Measurements from ENCODE around the gene EIF3F. TPM values are rescaled to one million over a fixed set of nuclear protein-coding genes. Genes with fewer than 3 reads are reported as not detected.
"Not testable (repeated sequence)": the region's sequence is repeated elsewhere in the genome, so short reads cannot be mapped to it uniquely, and the experiment has no call there.

EIF3F gene
- total and polyA plus RNA-seq, 2 experiments from 2014 or later = 193 to 359 TPM

GRCh38 chr11:7981619-7982157 is 5.4 kb upstream of the EIF3F start:
- Histone ChIP-seq H3K9me2 (ENCODE audit: insufficient read depth) (no peaks in the 10 kb centered on the region), H3K27ac (no peak overlapping the region), H3K4me2 (ENCODE audit: unreplicated experiment) (no peak overlapping the region), H3K4me1 (ENCODE audit: insufficient read depth) (peaks cover 34% of the 10 kb centered on the region), H3F3A (ENCODE audit: insufficient read depth) (peaks cover 15% of the 10 kb centered on the region), H4K20me1 (ENCODE audit: insufficient read depth) (no peaks in the 10 kb centered on the region), H3K27me3 (replicated peaks; ENCODE audit: insufficient read depth) (no peaks in the 10 kb centered on the region), H2AFZ (peak overlapping the region; percentile 34), H3K79me2 (ENCODE audit: insufficient read depth) (0 out of 2 replicates have a peak, but pooled peaks cover 7% of the 10 kb centered on the region), H3K4me3 (no peak overlapping the region), H3K36me3 (ENCODE audit: low read depth) (no peaks in the 10 kb centered on the region), H3K9ac (no peak overlapping the region), H3K9me3 (ENCODE audit: low read depth) (no peaks in the 10 kb centered on the region)
- WGBS, 2 experiments (ENCODE audit: low coverage in 1 of 2, low lambda C conversion rate in 2 of 2, missing lambda C conversion rate in 2 of 2) = 88 to 95% methylated on average over 1 of the region's 1 CpG
- in situ Hi-C loops (cut with MboI) = no loop called here
- no peak for DNase-seq
- TF ChIP-seq EZH2 (IDR thresholded peaks at IDR 0.05; ENCODE audit: insufficient read depth, poor library complexity, severe bottlenecking) = no peak
- no peak for TF ChIP-seq EZH2phosphoT487 (IDR thresholded peaks at IDR 0.05; ENCODE audit: insufficient read depth, low read depth)

DNA sequence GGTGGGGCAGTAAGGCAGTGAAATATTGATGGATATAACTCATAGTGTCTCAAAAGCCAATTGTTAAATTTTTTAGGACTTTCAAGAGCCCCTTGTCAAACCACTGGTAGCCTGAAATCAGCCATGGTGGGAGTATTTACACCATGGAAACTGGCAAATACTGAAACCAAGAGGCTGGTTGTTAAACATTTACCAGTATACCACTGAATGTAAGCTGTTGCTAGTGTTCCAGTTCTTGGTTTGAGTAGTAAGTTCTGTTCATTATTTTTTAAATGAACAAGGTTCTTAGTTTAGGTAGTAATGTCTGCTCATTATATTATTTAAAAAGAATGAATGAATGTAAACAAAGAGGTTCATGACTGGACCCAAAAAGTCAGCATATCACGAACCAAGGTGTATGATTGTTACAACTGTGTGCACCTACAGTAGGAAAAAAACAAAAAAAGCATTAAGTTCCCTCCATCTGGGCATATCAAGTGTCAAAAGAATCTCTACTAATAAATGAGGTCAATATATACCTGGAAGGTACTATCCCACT is 4.5 kb upstream of the EIF3F start:
- no peak overlapping the region; the same call in 1 of the 2 replicates for H2AFZ ChIP-seq
- no peaks in the 10 kb centered on the region for H3K9me3 ChIP-seq (ENCODE audit: low read depth)
- H3K79me2 ChIP-seq (ENCODE audit: insufficient read depth) = peaks cover 13% of the 10 kb centered on the region
- no peak for TF ChIP-seq EZH2phosphoT487 (IDR thresholded peaks at IDR 0.05; ENCODE audit: insufficient read depth, low read depth)
- TF ChIP-seq EZH2 (IDR thresholded peaks at IDR 0.05; ENCODE audit: insufficient read depth, poor library complexity, severe bottlenecking) = no peak
- H3K9ac ChIP-seq = no peak overlapping the region
- no peaks in the 10 kb centered on the region for H3K36me3 ChIP-seq (ENCODE audit: low read depth)
- no peak overlapping the region for H3K4me3 ChIP-seq
- H3K27ac ChIP-seq = no peak overlapping the region
- in situ Hi-C loops (cut with MboI) = no loop called here
- H4K20me1 ChIP-seq (ENCODE audit: insufficient read depth) = no peaks in the 10 kb centered on the region
- H3K4me2 ChIP-seq (ENCODE audit: unreplicated experiment) = no peak overlapping the region
- DNase-seq = no peak
- H3K27me3 ChIP-seq (replicated peaks; ENCODE audit: insufficient read depth) = no peaks in the 10 kb centered on the region
- WGBS, 2 experiments (ENCODE audit: low coverage in 1 of 2, low lambda C conversion rate in 2 of 2, missing lambda C conversion rate in 2 of 2) = 65 to 70% methylated on average over 1 of the region's 1 CpG
- peaks cover 26% of the 10 kb centered on the region for H3K4me1 ChIP-seq (ENCODE audit: insufficient read depth)
- H3K9me2 ChIP-seq (ENCODE audit: insufficient read depth) = no peaks in the 10 kb centered on the region
- H3F3A ChIP-seq (ENCODE audit: insufficient read depth) = peaks cover 5% of the 10 kb centered on the region; the same call in 1 of the 2 replicates

DNA sequence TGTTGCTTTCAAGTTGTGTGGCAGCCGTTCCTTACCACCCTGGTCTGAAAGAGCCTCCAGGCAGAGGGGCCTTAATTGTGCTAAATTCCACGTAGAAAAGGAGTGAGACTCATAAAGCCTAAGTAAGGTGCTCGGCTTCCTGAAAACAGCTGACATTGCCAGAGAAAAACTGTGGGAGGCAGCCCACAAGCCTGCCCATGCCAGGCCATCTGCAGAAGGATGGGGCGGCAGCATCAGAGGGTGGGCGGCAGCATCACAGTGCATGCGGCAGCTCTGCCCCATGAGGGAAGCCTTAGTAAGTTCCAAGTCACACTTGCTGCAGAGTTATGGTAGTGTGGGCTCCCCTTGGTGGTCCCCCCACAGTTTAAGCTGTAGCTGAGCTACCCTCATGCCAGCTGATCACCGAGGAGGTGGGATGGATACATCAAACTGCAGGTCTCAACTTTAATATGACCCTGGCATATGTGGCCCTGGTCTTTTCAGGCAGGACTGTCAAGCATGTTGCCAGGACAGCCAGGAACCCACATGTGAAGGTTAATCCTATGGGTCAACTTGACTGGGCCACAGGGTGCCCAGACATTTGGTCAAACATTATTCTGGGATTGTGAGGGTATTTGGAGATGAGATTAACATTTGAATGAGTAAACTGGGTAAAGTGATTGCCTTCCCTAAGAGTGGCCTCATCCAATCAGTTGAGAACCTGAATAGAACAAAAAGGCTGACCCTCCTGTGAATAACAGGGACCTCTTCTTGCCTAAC is 3.1 kb upstream of the EIF3F start:
- Histone ChIP-seq H3K27me3 (replicated peaks; ENCODE audit: insufficient read depth) (no peaks in the 10 kb centered on the region), H3K9me3 (ENCODE audit: low read depth) (no peaks in the 10 kb centered on the region), H3K79me2 (ENCODE audit: insufficient read depth) (peaks cover 27% of the 10 kb centered on the region), H3K4me2 (ENCODE audit: unreplicated experiment) (no peak overlapping the region), H2AFZ (no peak overlapping the region), H3K27ac (no peak overlapping the region), H3K4me1 (ENCODE audit: insufficient read depth) (peaks cover 27% of the 10 kb centered on the region), H3K36me3 (ENCODE audit: low read depth) (no peaks in the 10 kb centered on the region), H3K4me3 (no peak overlapping the region), H3K9ac (no peak overlapping the region), H3K9me2 (ENCODE audit: insufficient read depth) (no peaks in the 10 kb centered on the region), H4K20me1 (ENCODE audit: insufficient read depth) (no peaks in the 10 kb centered on the region), H3F3A (ENCODE audit: insufficient read depth) (no peaks in the 10 kb centered on the region)
- in situ Hi-C loops (cut with MboI) = no loop called here
- 63 to 65% methylated on average over 7 of the region's 7 CpGs for WGBS, 2 experiments (ENCODE audit: low coverage in 1 of 2, low lambda C conversion rate in 2 of 2, missing lambda C conversion rate in 2 of 2)
- TF ChIP-seq EZH2phosphoT487 (IDR thresholded peaks at IDR 0.05; ENCODE audit: insufficient read depth, low read depth) (no peak), EZH2 (IDR thresholded peaks at IDR 0.05; ENCODE audit: insufficient read depth, poor library complexity, severe bottlenecking) (no peak)
- DNase-seq = no peak

DNA sequence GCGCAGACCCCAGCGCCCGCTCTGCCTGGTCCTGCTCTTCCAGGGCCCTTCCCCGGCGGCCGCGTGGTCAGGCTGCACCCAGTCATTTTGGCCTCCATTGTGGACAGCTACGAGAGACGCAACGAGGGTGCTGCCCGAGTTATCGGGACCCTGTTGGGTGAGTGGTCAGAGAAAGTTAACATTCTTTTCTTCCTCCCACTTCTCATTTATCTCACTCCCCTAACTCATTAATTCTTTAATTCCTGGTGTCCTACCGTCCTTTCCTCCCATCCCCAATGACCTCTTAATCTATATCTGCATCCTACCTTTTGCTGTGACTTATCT is 385 bp downstream of the EIF3F start:
- H3F3A ChIP-seq (ENCODE audit: insufficient read depth); H3K27me3 ChIP-seq (replicated peaks; ENCODE audit: insufficient read depth); H3K9me2 ChIP-seq (ENCODE audit: insufficient read depth); H3K9me3 ChIP-seq (ENCODE audit: low read depth); H3K27ac ChIP-seq; DNase-seq; H4K20me1 ChIP-seq (ENCODE audit: insufficient read depth): not testable (repeated sequence)
- peaks cover 42% of the 10 kb centered on the region for H3K4me1 ChIP-seq (ENCODE audit: insufficient read depth)
- H3K4me2 ChIP-seq (ENCODE audit: unreplicated experiment) = peak overlapping the region; percentile 100
- H3K9ac ChIP-seq = peak overlapping the region; percentile 95
- peak overlapping the region; percentile 100 for H3K4me3 ChIP-seq
- WGBS, 2 experiments (ENCODE audit: low coverage in 1 of 2, low lambda C conversion rate in 2 of 2, missing lambda C conversion rate in 2 of 2) = 0 to 1% methylated on average over 10 to 13 of the region's 13 CpGs
- peak overlapping the region; percentile 54; the same call in 1 of the 2 replicates for H2AFZ ChIP-seq
- peaks cover 14% of the 10 kb centered on the region; the same call in 1 of the 2 replicates for H3K36me3 ChIP-seq (ENCODE audit: low read depth)
- peaks cover 60% of the 10 kb centered on the region for H3K79me2 ChIP-seq (ENCODE audit: insufficient read depth)
- in situ Hi-C loops (cut with MboI) = loop anchor here (5.0 kb wide), 1 partner anchor 95 kb away; no protein-coding TSS in a partner anchor

Measured in GM23248 (cell line).